SK-N-SH (cell line): Measurements from ENCODE around the gene SMAD7. TPM values are rescaled to one million over a fixed set of nuclear protein-coding genes. Genes with fewer than 3 reads are reported as not detected.

Source experiments
- CTCF ChIA-PET: fragments of 300-600, 350-600 bp; formaldehyde crosslinking; extraction: SDS; loops from one replicate; lab custom pipeline; 2021; lab: Yijun Ruan, JAX
- POLR2A ChIA-PET: fragments of 350-600 bp; sonication (Branson Sonifier 250); formaldehyde crosslinking; extraction: SDS; loops from one replicate; lab custom pipeline; 2020; ENCODE audit warnings: antibody characterized with exemption, inconsistent platforms; lab: Yijun Ruan, JAX
- DNase-seq: peaks from one replicate; pipeline ENCODE4 v3.0.0; 2012
- H2AFZ ChIP-seq: fragments of 200-600 bp; sonication (generic); 2 replicates; pipeline ENCODE4 v1.8.1; 2016; ENCODE audit warnings: antibody characterized with exemption, mild to moderate bottlenecking, low read depth
- H3F3A ChIP-seq: fragments of 200-600 bp; sonication (generic); replicated peaks from 2 replicates; pipeline ENCODE3; 2016; ENCODE audit warnings: antibody characterized with exemption, mild to moderate bottlenecking; ENCODE audit not compliant: insufficient read depth
- H3K27ac ChIP-seq, 2 experiments: fragments of 200-500 bp in 1 of 2; fragments of 200-600 bp in 1 of 2; sonication (Bioruptor generic) in 1 of 2; sonication (generic), shearing (Covaris generic) in 1 of 2; 2 replicates each; pipeline versions ENCODE4 v1.5.1 to v1.6.1; 2014 to 2016; ENCODE audit warnings: low read depth in 2 of 2, inconsistent platforms in 1 of 2, low read length in 1 of 2, mild to moderate bottlenecking in 1 of 2, mixed read lengths in 1 of 2
- H3K27me3 ChIP-seq: fragments of 200-600 bp; sonication (generic), shearing (Covaris generic); 2 replicates; pipeline ENCODE4 v1.6.1; 2016; ENCODE audit warnings: mixed run types; ENCODE audit not compliant: insufficient read depth
- H3K36me3 ChIP-seq, 2 experiments: fragments of 200-500 bp in 1 of 2; fragments of 200-600 bp in 1 of 2; sonication (Bioruptor generic) in 1 of 2; sonication (generic) in 1 of 2; replicated peaks in 1 of 2; 2 replicates each; pipeline versions ENCODE3 to v1.5.1; 2014 to 2016; ENCODE audit warnings: low read length in 1 of 2, mild to moderate bottlenecking in 1 of 2; ENCODE audit not compliant: insufficient read depth in 2 of 2, control insufficient read depth in 1 of 2
- H3K4me1 ChIP-seq, 2 experiments: fragments of 200-500 bp in 1 of 2; fragments of 200-600 bp in 1 of 2; sonication (Bioruptor generic) in 1 of 2; sonication (generic), shearing (Covaris generic) in 1 of 2; 2 replicates each; pipeline versions ENCODE4 v1.5.1 to v1.6.1; 2014 to 2016; ENCODE audit warnings: low read depth in 1 of 2, low read length in 1 of 2, mixed run types in 1 of 2; ENCODE audit not compliant: insufficient read depth in 2 of 2, control insufficient read depth in 1 of 2
- H3K4me2 ChIP-seq: fragments of 200-600 bp; sonication (generic), shearing (Covaris generic); 2 replicates; pipeline ENCODE4 v1.6.1; 2017; ENCODE audit warnings: mixed run types
- H3K4me3 ChIP-seq, 2 experiments: fragments of 200-500 bp in 1 of 2; fragments of 200-600 bp in 1 of 2; sonication (Bioruptor generic) in 1 of 2; sonication (generic), shearing (Covaris generic) in 1 of 2; 2 replicates each; pipeline versions ENCODE4 v1.5.1 to v1.8.1; 2014 to 2016; ENCODE audit warnings: low read depth in 2 of 2, inconsistent platforms in 1 of 2, low read length in 1 of 2, mild to moderate bottlenecking in 1 of 2, mixed read lengths in 1 of 2, moderate library complexity in 1 of 2
- H3K79me2 ChIP-seq: fragments of 200-600 bp; sonication (generic); 2 replicates; pipeline ENCODE4 v1.8.1; 2017; ENCODE audit warnings: mild to moderate bottlenecking; ENCODE audit not compliant: insufficient read depth
- H3K9ac ChIP-seq: fragments of 200-600 bp; sonication (generic); 2 replicates; pipeline ENCODE4 v1.6.1; 2017; ENCODE audit warnings: mixed run types
- H3K9me2 ChIP-seq: fragments of 200-600 bp; sonication (generic); 2 replicates; pipeline ENCODE4 v1.6.1; 2017; ENCODE audit warnings: mixed run types
- H3K9me3 ChIP-seq: fragments of 200-600 bp; sonication (generic); 2 replicates; pipeline ENCODE4 v1.6.1; 2017; ENCODE audit warnings: mixed run types, mild to moderate bottlenecking, moderate library complexity
- H4K20me1 ChIP-seq: fragments of 200-600 bp; sonication (generic); 2 replicates; pipeline ENCODE4 v1.6.1; 2017; ENCODE audit warnings: mild to moderate bottlenecking, mixed run types; ENCODE audit not compliant: insufficient read depth
- CHD2 ChIP-seq: fragments of 150-350 bp; IDR thresholded peaks from 2 replicates; pipeline ENCODE4 v1.6.1; 2018; ENCODE audit warnings: low read length; ENCODE audit not compliant: partially characterized antibody
- EP300 ChIP-seq, 2 experiments: IDR thresholded peaks; 2 replicates each; pipeline versions ENCODE4 v1.4.0 to v1.6.1; 2012; ENCODE audit warnings: borderline replicate concordance in 1 of 2, low read depth in 1 of 2, low read length in 1 of 2
- FOSL2 ChIP-seq: IDR thresholded peaks from 2 replicates; pipeline ENCODE4 v1.4.0; 2012; ENCODE audit warnings: low read depth, mild to moderate bottlenecking, moderate library complexity, borderline replicate concordance
- FOXJ3 ChIP-seq: sonication (generic); formaldehyde crosslinking; IDR thresholded peaks from 2 replicates; pipeline ENCODE4 v1.5.1; 2020; ENCODE audit warnings: mild to moderate bottlenecking, missing genetic modification reagents
- GATA2 ChIP-seq: sonication (generic); formaldehyde crosslinking; IDR thresholded peaks from 2 replicates; pipeline ENCODE4 v1.5.0; 2020; ENCODE audit warnings: mild to moderate bottlenecking, missing genetic modification reagents
- JUND ChIP-seq: IDR thresholded peaks from 2 replicates; pipeline ENCODE4 v1.4.0; 2012
- MAX ChIP-seq: IDR thresholded peaks from 2 replicates; pipeline ENCODE4 v1.4.0; 2012; ENCODE audit warnings: low read depth
- MEF2A ChIP-seq: IDR thresholded peaks from 2 replicates; pipeline ENCODE4 v1.4.0; 2012; ENCODE audit warnings: low read depth, borderline replicate concordance
- NFIC ChIP-seq: IDR thresholded peaks from 2 replicates; pipeline ENCODE4 v1.4.0; 2012; ENCODE audit warnings: borderline replicate concordance
- PBX3 ChIP-seq: IDR thresholded peaks from 2 replicates; pipeline ENCODE4; 2012
- REST ChIP-seq: IDR thresholded peaks from 2 replicates; pipeline ENCODE4 v1.6.1; 2012; ENCODE audit warnings: mild to moderate bottlenecking, low read depth, low read length, moderate library complexity
- RFX5 ChIP-seq: IDR thresholded peaks from 2 replicates; pipeline ENCODE4 v1.6.1; 2012; ENCODE audit warnings: mild to moderate bottlenecking, improper control_type of control experiment, low read length
- SMC3 ChIP-seq: IDR thresholded peaks from 2 replicates; pipeline ENCODE4 v1.6.1; 2012; ENCODE audit warnings: low read depth, low read length, improper control_type of control experiment
- TAF1 ChIP-seq: IDR thresholded peaks from 2 replicates; pipeline ENCODE4 v1.6.1; 2012; ENCODE audit warnings: low read depth, mild to moderate bottlenecking, low read length, moderate library complexity, borderline replicate concordance
- TEAD4 ChIP-seq: IDR thresholded peaks from 2 replicates; pipeline ENCODE4 v1.4.0; 2012; ENCODE audit warnings: mild to moderate bottlenecking, borderline replicate concordance; ENCODE audit not compliant: insufficient read depth
- USF2 ChIP-seq: fragments of 150-350 bp; IDR thresholded peaks from 2 replicates; pipeline ENCODE4 v1.6.1; 2017; ENCODE audit warnings: antibody characterized with exemption, low read length, low read depth, borderline replicate concordance
- YY1 ChIP-seq: IDR thresholded peaks from 2 replicates; pipeline ENCODE4 v1.4.0; 2012; ENCODE audit warnings: low read depth, mild to moderate bottlenecking
- WGBS: methylation state at CpG from one replicate; pipeline ENCODE4 v1.1.6; 2017; ENCODE audit warnings: low lambda C conversion rate; 5-methylcytosine and 5-hydroxymethylcytosine counted together
- polyA plus RNA-seq, 3 experiments: library from polyadenylated mRNA; depleted of rRNA; stranded (reverse); fragments of >200 nt; gene quantifications; 2 replicates each; pipeline ENCODE4 v1.2.3, GENCODE V29; 2012
- TF ChIP-seq, protein P1 (sequence below): IDR thresholded peaks from 2 replicates; pipeline ENCODE4 v1.4.0; 2012; ENCODE audit warnings: low read depth, borderline replicate concordance
- TF ChIP-seq, protein P2 (sequence below): fragments of 150-350 bp; IDR thresholded peaks from 2 replicates; pipeline ENCODE4 v1.6.1; 2016; ENCODE audit warnings: mild to moderate bottlenecking, low read depth, low read length
- TF ChIP-seq, protein P3 (sequence below): IDR thresholded peaks from 2 replicates; pipeline ENCODE4 v1.4.0; 2012; ENCODE audit warnings: low read depth, borderline replicate concordance

Gene SMAD7
- polyA plus RNA-seq, 1 of the 3 experiments (the other 2 are of a cell fraction): 20.0 TPM

DNA sequence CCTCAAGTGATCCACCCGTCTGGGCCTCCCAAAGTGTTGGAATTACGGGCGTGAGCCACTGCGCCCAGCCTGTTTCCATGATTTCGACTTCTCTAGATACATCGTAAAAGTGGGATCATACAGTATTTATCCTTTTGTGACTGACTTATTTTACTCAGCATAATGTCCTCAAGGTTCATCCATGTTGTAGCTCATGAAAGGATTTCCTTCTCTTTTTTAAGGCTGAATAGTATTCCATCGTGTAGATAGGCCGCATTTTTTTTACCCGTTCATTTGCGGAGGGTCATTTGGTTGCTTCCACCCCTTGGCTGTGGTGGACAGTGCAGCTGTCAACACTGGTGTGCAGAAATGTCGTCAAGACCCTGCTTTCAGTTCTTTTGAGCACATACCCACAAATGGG, 48.8 kb upstream of the SMAD7 start:
- ChIA-PET POLR2A (no interaction called here), CTCF (interaction anchor here (3.4 kb wide), 1 partner anchor 16 kb away, joined by 17 read pairs; no protein-coding TSS in a partner anchor)
- no peaks in the 10 kb centered on the region for H3K9me2 ChIP-seq
- 93% methylated on average over 11 of the region's 11 CpGs for WGBS
- H3K36me3 ChIP-seq: no peaks in the 10 kb centered on the region
- H4K20me1 ChIP-seq: no peaks in the 10 kb centered on the region
- H3K27ac ChIP-seq: no peak overlapping the region
- no peaks in the 10 kb centered on the region for H3K9me3 ChIP-seq
- DNase-seq: no peak
- peaks cover 23 to 24% of the 10 kb centered on the region in 2 experiments; a peak in 3 of 4 replicates for H3K4me1 ChIP-seq
- H3K4me3 ChIP-seq: no peak overlapping the region
- H3K9ac ChIP-seq: no peak overlapping the region
- no peak overlapping the region for H2AFZ ChIP-seq
- no peak overlapping the region for H3K4me2 ChIP-seq
- H3K79me2 ChIP-seq: no peaks in the 10 kb centered on the region
- no peaks in the 10 kb centered on the region for H3K27me3 ChIP-seq
- H3F3A ChIP-seq: peaks cover 21% of the 10 kb centered on the region
- TF ChIP-seq SMC3 (no peak), TEAD4 (no peak), RFX5 (no peak), MAX (no peak), YY1 (no peak), GATA2 (CRISPR knock-in tag) (no peak), EP300 (IDR thresholded peaks at IDR 0.05; ENCODE audit: borderline replicate concordance in 1 of 2, low read depth in 1 of 2, low read length in 1 of 2) (no peak), FOXJ3 (CRISPR knock-in tag) (no peak), FOSL2 (no peak), PBX3 (no peak), MEF2A (no peak), USF2 (no peak), TAF1 (no peak), NFIC (no peak), REST (no peak), CHD2 (no peak), JUND (no peak)
- TF ChIP-seq, protein P1, sequence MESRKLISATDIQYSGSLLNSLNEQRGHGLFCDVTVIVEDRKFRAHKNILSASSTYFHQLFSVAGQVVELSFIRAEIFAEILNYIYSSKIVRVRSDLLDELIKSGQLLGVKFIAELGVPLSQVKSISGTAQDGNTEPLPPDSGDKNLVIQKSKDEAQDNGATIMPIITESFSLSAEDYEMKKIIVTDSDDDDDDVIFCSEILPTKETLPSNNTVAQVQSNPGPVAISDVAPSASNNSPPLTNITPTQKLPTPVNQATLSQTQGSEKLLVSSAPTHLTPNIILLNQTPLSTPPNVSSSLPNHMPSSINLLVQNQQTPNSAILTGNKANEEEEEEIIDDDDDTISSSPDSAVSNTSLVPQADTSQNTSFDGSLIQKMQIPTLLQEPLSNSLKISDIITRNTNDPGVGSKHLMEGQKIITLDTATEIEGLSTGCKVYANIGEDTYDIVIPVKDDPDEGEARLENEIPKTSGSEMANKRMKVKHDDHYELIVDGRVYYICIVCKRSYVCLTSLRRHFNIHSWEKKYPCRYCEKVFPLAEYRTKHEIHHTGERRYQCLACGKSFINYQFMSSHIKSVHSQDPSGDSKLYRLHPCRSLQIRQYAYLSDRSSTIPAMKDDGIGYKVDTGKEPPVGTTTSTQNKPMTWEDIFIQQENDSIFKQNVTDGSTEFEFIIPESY: no peak
- TF ChIP-seq, protein P2, sequence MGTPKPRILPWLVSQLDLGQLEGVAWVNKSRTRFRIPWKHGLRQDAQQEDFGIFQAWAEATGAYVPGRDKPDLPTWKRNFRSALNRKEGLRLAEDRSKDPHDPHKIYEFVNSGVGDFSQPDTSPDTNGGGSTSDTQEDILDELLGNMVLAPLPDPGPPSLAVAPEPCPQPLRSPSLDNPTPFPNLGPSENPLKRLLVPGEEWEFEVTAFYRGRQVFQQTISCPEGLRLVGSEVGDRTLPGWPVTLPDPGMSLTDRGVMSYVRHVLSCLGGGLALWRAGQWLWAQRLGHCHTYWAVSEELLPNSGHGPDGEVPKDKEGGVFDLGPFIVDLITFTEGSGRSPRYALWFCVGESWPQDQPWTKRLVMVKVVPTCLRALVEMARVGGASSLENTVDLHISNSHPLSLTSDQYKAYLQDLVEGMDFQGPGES: no peak
- TF ChIP-seq, protein P3, sequence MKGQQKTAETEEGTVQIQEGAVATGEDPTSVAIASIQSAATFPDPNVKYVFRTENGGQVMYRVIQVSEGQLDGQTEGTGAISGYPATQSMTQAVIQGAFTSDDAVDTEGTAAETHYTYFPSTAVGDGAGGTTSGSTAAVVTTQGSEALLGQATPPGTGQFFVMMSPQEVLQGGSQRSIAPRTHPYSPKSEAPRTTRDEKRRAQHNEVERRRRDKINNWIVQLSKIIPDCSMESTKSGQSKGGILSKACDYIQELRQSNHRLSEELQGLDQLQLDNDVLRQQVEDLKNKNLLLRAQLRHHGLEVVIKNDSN: no peak
